Stomach smooth muscle (tissue), 2 donors: ENCODE results near the gene RTN4.

Source experiments
- H3K27ac ChIP-seq: one replicate; pipeline ENCODE4 v1.7.0; 2013; ENCODE audit warnings: mild to moderate bottlenecking, low read length, inconsistent platforms
- H3K27me3 ChIP-seq, 2 donors: one replicate each; pipeline ENCODE4 v1.7.0; 2013; ENCODE audit warnings: low read length in 2 of 2; ENCODE audit not compliant: insufficient read depth in 2 of 2, control insufficient read depth in 1 of 2
- H3K36me3 ChIP-seq, 2 donors: one replicate each; pipeline ENCODE4 v1.7.0; 2013; ENCODE audit warnings: low read length in 2 of 2; ENCODE audit not compliant: control insufficient read depth in 2 of 2, insufficient read depth in 2 of 2
- H3K4me1 ChIP-seq: one replicate; pipeline ENCODE4 v1.7.0; 2013; ENCODE audit warnings: low read length; ENCODE audit not compliant: control insufficient read depth, insufficient read depth
- H3K4me3 ChIP-seq, 2 donors: one replicate each; pipeline ENCODE4 v1.7.0; 2013; ENCODE audit warnings: low read length in 2 of 2
- H3K9ac ChIP-seq, 2 donors: one replicate each; pipeline ENCODE4 v1.7.0; 2013; ENCODE audit warnings: low read length in 2 of 2, mild to moderate bottlenecking in 1 of 2
- H3K9me3 ChIP-seq, 2 donors: one replicate each; pipeline ENCODE4 v1.7.0; 2013; ENCODE audit warnings: low read length in 2 of 2; ENCODE audit not compliant: control insufficient read depth in 2 of 2
- donor health status: healthy.
- donor health status: Pancreatic carcinoma.

Gene RTN4

GRCh38 chr2:54967759-54968365, 82.4 kb downstream of the RTN4 start:
- no peaks in the 10 kb centered on the region for H3K4me1 ChIP-seq
- no peaks in the 10 kb centered on the region for H3K9me3 ChIP-seq
- no peak overlapping the region for H3K27ac ChIP-seq
- peaks cover 13 to 17% of the 10 kb centered on the region in 2 donors for H3K36me3 ChIP-seq
- H3K27me3 ChIP-seq: no peaks in the 10 kb centered on the region
- no peak overlapping the region for H3K9ac ChIP-seq
- no peak overlapping the region for H3K4me3 ChIP-seq

GRCh38 chr2:54967269-54967668, 83.0 kb downstream of the RTN4 start:
- no peaks in the 10 kb centered on the region for H3K4me1 ChIP-seq
- peaks cover 13 to 17% of the 10 kb centered on the region in 2 donors for H3K36me3 ChIP-seq
- H3K4me3 ChIP-seq: no peak overlapping the region
- H3K27me3 ChIP-seq: no peaks in the 10 kb centered on the region
- H3K9me3 ChIP-seq: no peaks in the 10 kb centered on the region
- H3K27ac ChIP-seq: no peak overlapping the region
- H3K9ac ChIP-seq: no peak overlapping the region

- H3K4me3 ChIP-seq: no peak overlapping the region
- no peak overlapping the region for H3K27ac ChIP-seq
- H3K4me1 ChIP-seq: no peaks in the 10 kb centered on the region
- H3K36me3 ChIP-seq: peaks cover 13 to 17% of the 10 kb centered on the region in 2 donors
- no peaks in the 10 kb centered on the region for H3K27me3 ChIP-seq
- H3K9me3 ChIP-seq: no peaks in the 10 kb centered on the region
- H3K9ac ChIP-seq: no peak overlapping the region
These were observed 83.4 kb downstream of the RTN4 start for GRCh38 chr2:54966837-54967236.

GRCh38 chr2:54966165-54966832, 84.0 kb downstream of the RTN4 start:
- no peaks in the 10 kb centered on the region for H3K9me3 ChIP-seq
- peaks cover 13 to 17% of the 10 kb centered on the region in 2 donors for H3K36me3 ChIP-seq
- no peaks in the 10 kb centered on the region for H3K27me3 ChIP-seq
- H3K4me1 ChIP-seq: no peaks in the 10 kb centered on the region
- no peak overlapping the region for H3K9ac ChIP-seq
- H3K27ac ChIP-seq: no peak overlapping the region
- H3K4me3 ChIP-seq: no peak overlapping the region

- Histone ChIP-seq H3K27ac (no peak overlapping the region), H3K36me3 (peaks cover 11 to 13% of the 10 kb centered on the region in 2 donors), H3K4me3 (no peak overlapping the region), H3K27me3 (no peaks in the 10 kb centered on the region), H3K4me1 (no peaks in the 10 kb centered on the region), H3K9ac (no peak overlapping the region), H3K9me3 (no peaks in the 10 kb centered on the region)
These were observed 84.8 kb downstream of the RTN4 start for GRCh38 chr2:54965425-54965824.

GRCh38 chr2:54964816-54965215, 85.4 kb downstream of the RTN4 start:
- peaks cover 8 to 11% of the 10 kb centered on the region in 2 donors for H3K36me3 ChIP-seq
- no peaks in the 10 kb centered on the region for H3K9me3 ChIP-seq
- peaks cover 2% of the 10 kb centered on the region for H3K4me1 ChIP-seq
- no peak overlapping the region for H3K9ac ChIP-seq
- no peak overlapping the region for H3K4me3 ChIP-seq
- H3K27me3 ChIP-seq: no peaks in the 10 kb centered on the region
- no peak overlapping the region for H3K27ac ChIP-seq

- peaks cover 4 to 8% of the 10 kb centered on the region in 2 donors for H3K36me3 ChIP-seq
- H3K4me1 ChIP-seq: peaks cover 2% of the 10 kb centered on the region
- no peaks in the 10 kb centered on the region for H3K27me3 ChIP-seq
- no peak overlapping the region for H3K9ac ChIP-seq
- no peak overlapping the region for H3K4me3 ChIP-seq
- no peak overlapping the region for H3K27ac ChIP-seq
- no peaks in the 10 kb centered on the region for H3K9me3 ChIP-seq
These were observed 86.0 kb downstream of the RTN4 start for GRCh38 chr2:54964271-54964670.

GRCh38 chr2:54963476-54963875, 86.8 kb downstream of the RTN4 start:
- Histone ChIP-seq H3K27me3 (no peaks in the 10 kb centered on the region), H3K4me1 (peaks cover 2% of the 10 kb centered on the region), H3K36me3 (peaks cover 4 to 7% of the 10 kb centered on the region in 2 donors), H3K9ac (no peak overlapping the region), H3K9me3 (no peaks in the 10 kb centered on the region), H3K27ac (no peak overlapping the region), H3K4me3 (no peak overlapping the region)

GRCh38 chr2:54962935-54963440, 87.3 kb downstream of the RTN4 start:
- peaks cover 3 to 4% of the 10 kb centered on the region in 2 donors for H3K36me3 ChIP-seq
- no peak overlapping the region for H3K27ac ChIP-seq
- H3K27me3 ChIP-seq: no peaks in the 10 kb centered on the region
- H3K9me3 ChIP-seq: no peaks in the 10 kb centered on the region
- H3K4me3 ChIP-seq: no peak overlapping the region
- peaks cover 2% of the 10 kb centered on the region for H3K4me1 ChIP-seq
- no peak overlapping the region for H3K9ac ChIP-seq

GRCh38 chr2:54962511-54962910, 87.7 kb downstream of the RTN4 start:
- H3K36me3 ChIP-seq: peaks cover 2 to 4% of the 10 kb centered on the region in 2 donors
- peaks cover 2% of the 10 kb centered on the region for H3K4me1 ChIP-seq
- H3K9me3 ChIP-seq: no peaks in the 10 kb centered on the region
- no peak overlapping the region for H3K4me3 ChIP-seq
- no peaks in the 10 kb centered on the region for H3K27me3 ChIP-seq
- H3K27ac ChIP-seq: no peak overlapping the region
- H3K9ac ChIP-seq: no peak overlapping the region

- H3K27me3 ChIP-seq: no peaks in the 10 kb centered on the region
- H3K36me3 ChIP-seq: no peaks in the 10 kb centered on the region
- H3K4me1 ChIP-seq: peaks cover 2% of the 10 kb centered on the region
- no peak overlapping the region for H3K9ac ChIP-seq
- no peaks in the 10 kb centered on the region for H3K9me3 ChIP-seq
- H3K27ac ChIP-seq: no peak overlapping the region
- no peak overlapping the region for H3K4me3 ChIP-seq
These were observed 90.1 kb downstream of the RTN4 start for GRCh38 chr2:54960164-54960563.
